Measurements from ENCODE around the gene BTAF1. TPM values are rescaled to one million over a fixed set of nuclear protein-coding genes. Genes with fewer than 3 reads are reported as not detected.

Gene BTAF1
- total and polyA plus RNA-seq, 2 experiments from 2014 or later, result 15.3 to 45.0 TPM

DNA sequence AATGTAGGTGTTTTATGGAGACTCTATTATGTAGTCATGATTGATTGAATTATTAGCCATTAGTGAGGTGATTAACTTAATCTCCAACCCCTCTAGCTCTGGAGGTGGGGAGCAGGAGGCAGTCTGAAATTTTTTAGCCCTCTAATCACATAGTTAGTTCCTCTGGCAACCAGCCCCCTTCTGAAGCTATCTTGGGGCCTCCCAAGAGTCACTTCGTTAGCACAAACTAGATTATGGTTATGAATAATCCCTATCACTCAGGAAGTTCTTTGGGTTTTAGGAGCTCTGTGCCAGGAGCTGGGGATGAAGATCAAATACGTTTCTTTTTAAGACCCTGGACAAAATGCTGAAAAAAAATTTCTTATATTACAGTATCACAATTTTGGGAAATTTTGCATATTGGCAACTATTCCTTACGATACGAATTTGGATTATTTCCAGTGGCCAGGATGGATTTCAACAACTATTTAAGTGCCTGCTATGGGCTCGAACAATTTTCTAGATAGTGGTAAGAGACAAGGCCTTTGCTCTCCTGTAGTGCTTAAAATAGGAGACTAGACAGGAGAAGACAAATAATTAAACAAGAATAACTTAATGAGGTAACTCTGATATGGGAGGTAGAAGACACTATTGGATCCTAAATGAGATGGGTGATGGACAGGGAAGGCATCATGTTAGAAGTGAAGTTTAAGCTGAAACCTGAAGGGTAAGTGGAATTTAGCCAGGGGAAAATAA lies 52.9 kb downstream of the BTAF1 start:
- Histone ChIP-seq H3K9me3 (ENCODE audit: low read depth) (no peaks in the 10 kb centered on the region), H3K4me1 (ENCODE audit: insufficient read depth) (no peaks in the 10 kb centered on the region), H3K79me2 (no peaks in the 10 kb centered on the region), H3K4me2 (no peak overlapping the region), H3K9me2 (replicated peaks; ENCODE audit: insufficient read depth) (no peaks in the 10 kb centered on the region), H2AFZ (no peak overlapping the region), H3K27ac (no peak overlapping the region), H3K27me3 (no peaks in the 10 kb centered on the region), H4K20me1 (ENCODE audit: insufficient read depth, poor library complexity, severe bottlenecking) (no peaks in the 10 kb centered on the region), H3K4me3 (no peak overlapping the region), H3K36me3 (replicated peaks; ENCODE audit: insufficient read depth, low read depth) (no peaks in the 10 kb centered on the region)
- TF ChIP-seq EZH2phosphoT487 (IDR thresholded peaks at IDR 0.05; ENCODE audit: low read depth, severe bottlenecking, unreplicated experiment) (no peak), EZH2 (IDR thresholded peaks at IDR 0.05; ENCODE audit: borderline replicate concordance) (no peak)
- TF ChIP-seq, protein P1, sequence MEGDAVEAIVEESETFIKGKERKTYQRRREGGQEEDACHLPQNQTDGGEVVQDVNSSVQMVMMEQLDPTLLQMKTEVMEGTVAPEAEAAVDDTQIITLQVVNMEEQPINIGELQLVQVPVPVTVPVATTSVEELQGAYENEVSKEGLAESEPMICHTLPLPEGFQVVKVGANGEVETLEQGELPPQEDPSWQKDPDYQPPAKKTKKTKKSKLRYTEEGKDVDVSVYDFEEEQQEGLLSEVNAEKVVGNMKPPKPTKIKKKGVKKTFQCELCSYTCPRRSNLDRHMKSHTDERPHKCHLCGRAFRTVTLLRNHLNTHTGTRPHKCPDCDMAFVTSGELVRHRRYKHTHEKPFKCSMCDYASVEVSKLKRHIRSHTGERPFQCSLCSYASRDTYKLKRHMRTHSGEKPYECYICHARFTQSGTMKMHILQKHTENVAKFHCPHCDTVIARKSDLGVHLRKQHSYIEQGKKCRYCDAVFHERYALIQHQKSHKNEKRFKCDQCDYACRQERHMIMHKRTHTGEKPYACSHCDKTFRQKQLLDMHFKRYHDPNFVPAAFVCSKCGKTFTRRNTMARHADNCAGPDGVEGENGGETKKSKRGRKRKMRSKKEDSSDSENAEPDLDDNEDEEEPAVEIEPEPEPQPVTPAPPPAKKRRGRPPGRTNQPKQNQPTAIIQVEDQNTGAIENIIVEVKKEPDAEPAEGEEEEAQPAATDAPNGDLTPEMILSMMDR (IDR thresholded peaks at IDR 0.05; ENCODE audit: poor library complexity), result no peak
- no peak for DNase-seq (ENCODE audit: low spot score)
- 94% methylated on average over 5 of the region's 5 CpGs for WGBS (ENCODE audit: low lambda C conversion rate, missing lambda C conversion rate)

DNA sequence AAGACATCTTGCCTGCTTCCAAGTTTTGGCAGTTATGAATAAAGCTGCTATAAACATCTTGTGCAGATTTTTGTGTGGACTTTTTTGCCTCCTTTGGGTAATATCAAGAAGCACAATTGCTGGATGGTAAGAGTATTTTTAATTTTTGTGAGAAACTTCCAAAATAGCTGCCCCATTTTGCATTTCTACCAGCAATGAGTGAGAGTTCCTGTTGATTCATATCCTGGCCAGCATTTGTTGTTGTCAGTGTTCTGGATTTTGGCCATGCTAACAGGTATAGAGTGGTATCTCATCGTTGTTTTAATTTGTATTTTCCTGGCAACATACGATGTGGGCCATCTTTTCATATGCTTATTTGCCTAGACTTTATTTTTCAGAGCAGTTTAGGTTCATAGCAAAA lies 53.9 kb downstream of the BTAF1 start:
- no peak overlapping the region for H2AFZ ChIP-seq
- H3K27ac ChIP-seq, result no peak overlapping the region

GRCh38 chr10:91978585-91978984 lies 55.0 kb downstream of the BTAF1 start:
- TF ChIP-seq, protein P1 (IDR thresholded peaks at IDR 0.05; ENCODE audit: poor library complexity), result no peak
- TF ChIP-seq EZH2 (IDR thresholded peaks at IDR 0.05; ENCODE audit: borderline replicate concordance) (no peak), EZH2phosphoT487 (IDR thresholded peaks at IDR 0.05; ENCODE audit: low read depth, severe bottlenecking, unreplicated experiment) (no peak)
- H3K27ac ChIP-seq, result no peak overlapping the region
- H3K9me2 ChIP-seq (replicated peaks; ENCODE audit: insufficient read depth), result no peaks in the 10 kb centered on the region
- no peak for DNase-seq (ENCODE audit: low spot score)
- H3K4me3 ChIP-seq, result no peak overlapping the region
- H4K20me1 ChIP-seq (ENCODE audit: insufficient read depth, poor library complexity, severe bottlenecking), result no peaks in the 10 kb centered on the region
- no peak overlapping the region for H3K4me2 ChIP-seq
- H3K9me3 ChIP-seq (ENCODE audit: low read depth), result no peaks in the 10 kb centered on the region
- H2AFZ ChIP-seq, result no peak overlapping the region
- H3K4me1 ChIP-seq (ENCODE audit: insufficient read depth), result no peaks in the 10 kb centered on the region
- WGBS (ENCODE audit: low lambda C conversion rate, missing lambda C conversion rate), result 100% methylated on average over 1 of the region's 1 CpG
- no peaks in the 10 kb centered on the region for H3K27me3 ChIP-seq
- no peaks in the 10 kb centered on the region for H3K79me2 ChIP-seq
- no peaks in the 10 kb centered on the region for H3K36me3 ChIP-seq (replicated peaks; ENCODE audit: insufficient read depth, low read depth)

More for the DNA sequence above, 53.9 kb downstream of the BTAF1 start:
- H3K79me2 ChIP-seq, result no peaks in the 10 kb centered on the region
- no peak for DNase-seq (ENCODE audit: low spot score)
- no peak overlapping the region for H3K4me3 ChIP-seq
- H3K4me1 ChIP-seq (ENCODE audit: insufficient read depth), result no peaks in the 10 kb centered on the region
- no peaks in the 10 kb centered on the region for H4K20me1 ChIP-seq (ENCODE audit: insufficient read depth, poor library complexity, severe bottlenecking)
- no peaks in the 10 kb centered on the region for H3K27me3 ChIP-seq
- H3K4me2 ChIP-seq, result no peak overlapping the region
- H3K9me2 ChIP-seq (replicated peaks; ENCODE audit: insufficient read depth), result no peaks in the 10 kb centered on the region
- no peaks in the 10 kb centered on the region for H3K36me3 ChIP-seq (replicated peaks; ENCODE audit: insufficient read depth, low read depth)
- no peaks in the 10 kb centered on the region for H3K9me3 ChIP-seq (ENCODE audit: low read depth)
- 96% methylated on average over 2 of the region's 2 CpGs for WGBS (ENCODE audit: low lambda C conversion rate, missing lambda C conversion rate)
- TF ChIP-seq EZH2phosphoT487 (IDR thresholded peaks at IDR 0.05; ENCODE audit: low read depth, severe bottlenecking, unreplicated experiment) (no peak), EZH2 (IDR thresholded peaks at IDR 0.05; ENCODE audit: borderline replicate concordance) (no peak)
- TF ChIP-seq, protein P1 (IDR thresholded peaks at IDR 0.05; ENCODE audit: poor library complexity), result no peak

Measured in hepatocyte (in vitro differentiated cells).